Stimulated activated CD4-positive, alpha-beta T cell treated with anti-CD3 and anti-CD28 coated beads, TNF-alpha, amount 100 ng/mL, for 4 hours (primary cell): ENCODE measurements around the gene KIF18B.

Experiments
- DNase-seq, 3 experiments: peaks; one replicate each; pipeline ENCODE4 v3.0.0-alpha.2; 2020; ENCODE audit warnings: low read depth in 3 of 3

Gene KIF18B

DNA sequence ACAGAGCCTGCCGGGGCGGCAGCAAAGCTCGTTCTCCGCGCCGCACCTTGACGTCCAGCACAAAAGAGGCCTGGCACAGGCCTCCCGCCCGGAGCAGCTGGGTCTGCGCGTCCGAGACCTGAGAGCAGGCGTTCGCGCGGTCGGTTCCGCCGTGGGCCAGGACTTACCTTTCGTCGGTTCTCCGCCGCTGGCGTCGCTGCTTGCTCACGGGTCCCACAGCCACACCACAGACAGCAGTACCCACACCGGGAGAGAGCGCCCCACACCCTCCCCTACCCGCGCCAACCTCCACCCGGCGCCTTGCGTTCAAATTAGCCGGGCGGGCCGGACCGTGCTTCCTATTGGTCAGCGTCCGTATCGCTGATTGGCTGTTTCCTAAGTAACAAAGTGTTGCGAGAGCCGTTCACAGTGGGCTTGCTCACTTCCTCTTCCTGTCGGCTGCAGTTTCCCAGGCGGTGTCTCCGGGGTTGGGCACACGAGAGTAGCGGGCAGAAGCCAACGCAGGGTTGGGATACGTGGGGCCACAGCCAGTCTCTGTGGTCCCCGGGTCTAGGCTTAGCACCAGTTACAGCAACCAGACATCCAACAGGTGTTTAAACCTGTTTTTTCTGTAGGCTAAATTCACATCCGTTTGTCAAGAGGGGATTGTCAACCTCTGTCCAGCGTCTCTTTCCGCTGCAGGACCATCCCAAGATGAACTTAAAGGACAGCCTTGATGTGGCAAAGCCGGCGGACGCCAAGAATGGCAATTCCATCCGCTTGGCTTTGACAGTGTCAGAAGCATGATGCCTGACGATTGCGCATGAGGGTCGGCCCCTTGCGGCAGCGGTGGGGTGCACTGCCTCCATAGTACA is at the start of gene KIF18B:
Gene KIF18B, minus strand, starts transcription at position 313 of the 854 bp plus-strand sequence. CDS start 11,429 bp downstream, outside the sequence.
- peak; percentile 70 to 78 (median 75) for DNase-seq

DNA sequence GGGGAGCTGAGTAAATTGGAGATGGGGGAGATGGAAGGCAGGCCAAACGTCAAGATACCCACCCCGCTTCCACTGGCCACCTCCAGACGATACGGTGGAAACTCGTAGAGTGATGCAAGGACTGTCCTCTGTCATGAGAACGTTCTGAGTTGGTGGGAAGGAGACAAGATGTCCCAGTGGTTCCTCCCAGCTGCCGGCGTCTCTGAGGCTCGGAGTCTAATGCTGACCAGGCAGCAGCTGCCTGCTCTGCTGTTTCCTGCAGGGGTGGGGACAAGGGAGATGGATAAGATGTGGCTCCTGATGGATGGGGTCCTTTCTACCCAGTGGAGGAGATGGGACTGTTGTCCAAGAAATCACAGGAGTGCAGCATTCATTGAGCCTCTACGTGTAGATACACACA is 48.7 kb upstream of the KIF18B start:
- no peak for DNase-seq

- DNase-seq: no peak
These were observed 47.9 kb upstream of the KIF18B start for GRCh38 chr17:44995436-44996001.

DNA sequence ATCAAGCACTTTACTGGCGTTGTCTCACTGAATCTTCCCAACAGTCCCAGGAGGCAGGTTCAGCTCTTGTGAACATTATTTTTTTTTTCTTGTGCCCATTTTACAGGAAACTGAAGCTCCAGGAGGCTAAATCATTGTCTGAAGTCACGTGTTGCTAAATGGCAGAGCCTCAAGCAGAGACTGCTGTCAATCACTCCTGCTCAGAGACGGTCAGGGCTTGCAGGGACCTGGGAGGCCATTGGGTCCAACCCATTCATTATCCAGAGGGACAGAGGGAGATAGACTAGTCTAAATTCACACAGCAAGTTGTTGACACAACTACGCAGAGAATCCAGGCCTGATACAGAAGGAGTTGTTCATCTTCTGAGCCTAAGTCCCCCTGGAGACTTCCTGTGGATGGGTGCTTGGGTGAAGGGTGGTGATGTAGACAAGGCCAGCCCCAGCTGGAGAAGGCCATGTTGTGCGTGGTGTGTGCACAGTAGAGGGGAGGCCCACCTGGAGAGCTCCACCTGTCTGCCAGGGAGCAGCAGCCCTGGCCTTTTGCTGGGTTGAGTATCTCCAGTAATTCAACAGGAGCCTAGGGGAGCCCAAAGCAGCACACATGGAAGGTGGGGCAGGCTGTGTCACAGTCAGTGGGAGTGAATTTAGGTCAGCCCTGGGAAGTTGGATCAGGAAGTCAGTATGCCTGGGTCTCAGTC is 44.8 kb upstream of the KIF18B start:
- no peak for DNase-seq

DNA sequence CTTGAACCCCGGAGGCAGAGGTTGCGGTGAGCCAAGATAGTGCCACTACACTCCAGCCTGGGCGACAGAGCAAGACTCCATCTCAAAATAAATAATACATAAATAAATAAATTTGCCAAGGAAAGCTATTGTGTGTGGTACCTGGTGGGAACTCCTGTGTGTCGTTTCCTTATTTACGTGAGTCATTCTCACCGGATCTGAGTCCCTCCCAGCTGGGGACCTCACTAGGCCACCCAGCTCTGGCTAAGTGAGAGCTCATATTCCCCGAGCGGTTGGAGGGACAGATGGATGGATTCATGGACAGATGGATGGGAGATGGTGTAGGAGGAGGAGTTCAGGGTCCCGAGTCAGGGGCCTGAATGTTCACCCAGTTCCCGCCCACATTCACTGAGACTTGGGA is 43.4 kb upstream of the KIF18B start:
- no peak for DNase-seq

GRCh38 chr17:44989552-44990138 is 42.1 kb upstream of the KIF18B start:
- no peak for DNase-seq

- no peak for DNase-seq
These were observed 40.7 kb upstream of the KIF18B start for GRCh38 chr17:44988044-44988942.

GRCh38 chr17:44983563-44983962 is 36.0 kb upstream of the KIF18B start:
- no peak for DNase-seq

- DNase-seq: no peak
These were observed 34.6 kb upstream of the KIF18B start for GRCh38 chr17:44982113-44982702.

DNA sequence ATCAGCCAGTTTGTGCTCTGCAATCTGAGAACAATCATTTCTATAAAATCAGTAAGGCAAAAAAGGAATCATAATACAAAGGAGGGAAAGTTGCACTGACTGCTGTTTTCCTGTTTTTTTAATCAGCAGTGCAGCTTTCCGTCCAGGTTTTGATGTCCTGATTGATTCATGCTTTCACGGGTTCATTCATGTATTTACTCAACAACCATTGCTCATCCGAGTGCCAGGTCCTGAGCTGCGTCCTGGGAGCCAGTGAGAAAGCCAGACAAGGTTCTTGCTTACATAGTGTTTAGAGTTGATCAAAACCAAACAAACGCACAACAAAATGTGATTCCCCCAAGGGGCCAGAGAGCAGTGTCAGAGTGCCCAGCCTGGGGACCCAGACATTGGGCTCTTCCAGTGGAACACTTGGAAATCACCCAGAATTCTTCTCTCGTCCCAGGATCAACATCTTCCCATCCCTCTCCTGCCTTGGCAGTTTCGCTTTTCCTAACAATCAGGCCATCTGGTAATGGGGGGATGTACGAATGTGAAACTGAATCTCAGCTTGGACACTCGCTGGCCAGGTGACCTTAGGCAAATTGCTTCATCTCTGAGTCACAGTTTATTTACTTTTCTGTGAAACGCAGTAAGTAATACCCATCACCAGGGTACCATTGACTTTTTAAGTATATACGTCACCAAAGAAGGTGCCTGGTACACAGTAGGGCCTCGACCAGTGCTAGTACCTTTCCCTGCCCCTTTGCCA is 33.8 kb upstream of the KIF18B start:
- no peak for DNase-seq

DNA sequence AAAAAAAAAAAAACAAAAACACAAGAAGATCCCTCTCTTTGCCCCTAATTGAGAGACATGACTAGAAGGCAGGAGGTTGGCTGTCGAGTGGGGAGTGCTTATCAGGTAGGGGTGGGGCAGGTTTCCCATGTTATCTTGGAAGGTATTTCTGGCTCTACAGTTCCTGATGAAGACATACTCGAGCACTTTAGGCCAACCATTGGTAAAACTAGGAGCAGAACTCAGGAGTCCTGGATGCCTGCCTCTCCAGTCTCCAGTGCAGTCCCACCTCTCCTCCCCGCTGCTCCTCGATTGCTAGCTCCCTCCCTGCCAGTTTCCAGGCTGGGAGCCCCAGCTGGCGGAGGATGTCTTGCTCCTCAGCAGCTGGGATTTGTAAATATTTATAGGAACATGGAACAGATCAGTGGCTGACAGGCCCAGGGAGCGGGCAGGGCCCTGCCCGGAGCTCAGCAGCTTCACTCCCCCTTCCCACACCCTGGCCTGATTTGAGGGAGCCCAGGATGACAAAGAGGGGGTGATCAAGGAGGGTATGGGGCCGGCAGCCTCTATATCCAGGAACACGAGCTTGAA is 31.9 kb upstream of the KIF18B start:
- no peak for DNase-seq

DNA sequence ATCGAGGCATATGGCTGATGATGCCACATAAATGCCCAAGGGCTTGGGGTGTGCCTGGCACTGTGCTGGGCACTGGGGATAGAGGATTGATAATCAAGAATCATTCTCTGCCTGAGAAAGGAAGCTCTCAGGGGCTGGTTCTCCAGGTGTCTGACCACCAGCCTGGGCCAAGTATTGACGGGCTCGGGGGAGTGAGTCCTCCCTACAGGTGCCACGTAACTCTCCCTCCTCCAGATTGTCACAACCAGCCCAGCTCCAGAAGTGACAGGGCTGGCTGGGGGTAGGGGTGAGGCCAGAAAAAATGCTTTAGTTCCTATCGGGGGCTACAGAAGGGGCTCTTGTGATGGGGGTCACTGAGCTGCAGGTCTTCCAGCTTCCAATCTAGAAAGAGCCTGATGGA is 31.2 kb upstream of the KIF18B start:
- no peak for DNase-seq

- no peak for DNase-seq
These were observed 30.4 kb upstream of the KIF18B start for GRCh38 chr17:44977814-44978550.

GRCh38 chr17:44977065-44977464 is 29.5 kb upstream of the KIF18B start:
- DNase-seq: no peak

DNA sequence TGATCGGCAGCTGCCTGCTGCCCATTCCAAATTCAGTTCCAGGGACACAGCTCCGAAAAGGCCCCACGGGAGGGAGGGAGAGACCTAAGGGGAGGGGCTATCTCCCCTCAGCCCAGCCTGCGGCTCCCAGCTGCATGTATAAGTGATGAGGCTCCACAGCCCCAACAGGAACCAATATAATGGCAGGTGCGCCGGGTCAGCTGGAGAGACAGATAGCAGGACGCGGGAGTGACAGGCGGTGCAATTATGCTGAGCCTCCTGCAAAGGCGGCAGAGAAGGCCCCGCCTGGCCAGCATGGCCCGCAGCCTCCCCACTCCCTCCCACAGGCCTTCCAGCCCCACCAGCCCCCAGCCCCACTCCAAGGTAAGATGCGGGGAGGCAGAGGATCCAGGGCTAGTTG is 28.6 kb upstream of the KIF18B start:
- DNase-seq: no peak

GRCh38 chr17:44972953-44973352 is 25.4 kb upstream of the KIF18B start:
- no peak for DNase-seq

GRCh38 chr17:44971776-44972483 is 24.4 kb upstream of the KIF18B start:
- DNase-seq: peak in 2 of 3 experiments; percentile 32 to 38

DNA sequence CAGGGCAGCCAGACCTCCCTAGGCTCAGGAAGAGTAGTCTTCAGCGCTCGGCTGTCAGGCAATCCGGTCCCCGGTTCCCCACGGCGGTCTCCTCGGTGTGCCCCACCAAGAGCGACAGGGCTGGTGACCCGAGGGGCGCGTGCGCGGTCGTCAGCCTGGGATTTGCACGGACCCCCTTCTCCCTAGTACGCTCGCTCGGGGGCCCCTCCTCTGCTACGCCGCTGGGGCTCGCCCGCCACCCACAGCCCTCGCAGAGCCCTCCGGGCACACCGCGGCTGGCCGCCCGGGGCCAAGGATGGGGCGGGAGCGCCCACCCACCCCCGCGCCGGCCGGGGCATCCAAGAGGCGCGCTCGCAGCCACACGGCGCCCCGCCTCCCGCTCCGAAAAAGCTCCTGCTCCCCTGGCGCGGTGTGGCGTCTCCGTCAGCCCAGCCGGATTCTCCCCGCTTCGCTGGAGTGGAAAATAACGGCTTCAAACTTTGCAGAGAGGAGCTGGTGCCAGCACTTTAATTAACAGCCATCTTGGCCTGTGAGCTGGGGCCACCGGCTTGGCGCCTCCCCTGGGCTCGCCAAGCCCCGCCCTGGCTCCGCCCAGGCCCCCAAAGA is 22.7 kb upstream of the KIF18B start:
- DNase-seq: no peak
